ENCODE data around the gene DUSP9.
A peak's percentile ranks its signal among the peaks of the same experiment; 100 is the strongest.

GRCh38 chrX:153669174-153669890 lies 22.3 kb downstream of the DUSP9 start:
- TF ChIP-seq, protein P1, sequence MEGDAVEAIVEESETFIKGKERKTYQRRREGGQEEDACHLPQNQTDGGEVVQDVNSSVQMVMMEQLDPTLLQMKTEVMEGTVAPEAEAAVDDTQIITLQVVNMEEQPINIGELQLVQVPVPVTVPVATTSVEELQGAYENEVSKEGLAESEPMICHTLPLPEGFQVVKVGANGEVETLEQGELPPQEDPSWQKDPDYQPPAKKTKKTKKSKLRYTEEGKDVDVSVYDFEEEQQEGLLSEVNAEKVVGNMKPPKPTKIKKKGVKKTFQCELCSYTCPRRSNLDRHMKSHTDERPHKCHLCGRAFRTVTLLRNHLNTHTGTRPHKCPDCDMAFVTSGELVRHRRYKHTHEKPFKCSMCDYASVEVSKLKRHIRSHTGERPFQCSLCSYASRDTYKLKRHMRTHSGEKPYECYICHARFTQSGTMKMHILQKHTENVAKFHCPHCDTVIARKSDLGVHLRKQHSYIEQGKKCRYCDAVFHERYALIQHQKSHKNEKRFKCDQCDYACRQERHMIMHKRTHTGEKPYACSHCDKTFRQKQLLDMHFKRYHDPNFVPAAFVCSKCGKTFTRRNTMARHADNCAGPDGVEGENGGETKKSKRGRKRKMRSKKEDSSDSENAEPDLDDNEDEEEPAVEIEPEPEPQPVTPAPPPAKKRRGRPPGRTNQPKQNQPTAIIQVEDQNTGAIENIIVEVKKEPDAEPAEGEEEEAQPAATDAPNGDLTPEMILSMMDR (IDR thresholded peaks at IDR 0.05) = peak; percentile 53 to 77 (median 67)
- TF ChIP-seq POLR2A (IDR thresholded peaks at IDR 0.05) = no peak

Data from right lobe of liver (tissue), 4 donors.